NCI-H2081 treated with DMSO at 0.1 percent for 48 hours (cell line): ENCODE data around the gene LAYN.

ENCODE experiments used
- DNase-seq: peaks from one replicate; lab custom pipeline; 2025; lab: John Stamatoyannopoulos, UW

LAYN gene

GRCh38 chr11:111596319-111596718, 55.8 kb downstream of the LAYN start:
- no peak for DNase-seq

DNA sequence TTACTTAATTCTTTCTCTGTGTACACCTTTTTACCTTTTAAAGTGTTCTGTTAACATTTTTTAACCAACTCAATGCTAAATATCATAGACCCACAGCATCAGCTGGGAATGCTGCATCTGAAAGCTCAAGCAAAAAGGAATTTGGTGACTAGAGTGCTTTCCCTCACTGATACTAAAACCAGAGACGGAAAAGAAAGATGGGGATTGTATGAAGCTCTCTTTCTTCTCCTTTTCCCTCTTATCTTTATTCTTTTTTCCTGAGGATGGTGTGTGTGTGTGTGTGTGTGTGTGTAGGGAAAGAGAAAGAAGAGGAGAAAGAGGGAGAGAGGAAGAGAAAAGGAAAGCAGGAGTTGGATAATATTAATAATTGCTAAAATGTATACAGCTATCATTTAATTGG, 57.6 kb downstream of the LAYN start:
- DNase-seq: no peak

GRCh38 chr11:111598559-111598958, 58.0 kb downstream of the LAYN start:
- no peak for DNase-seq

DNA sequence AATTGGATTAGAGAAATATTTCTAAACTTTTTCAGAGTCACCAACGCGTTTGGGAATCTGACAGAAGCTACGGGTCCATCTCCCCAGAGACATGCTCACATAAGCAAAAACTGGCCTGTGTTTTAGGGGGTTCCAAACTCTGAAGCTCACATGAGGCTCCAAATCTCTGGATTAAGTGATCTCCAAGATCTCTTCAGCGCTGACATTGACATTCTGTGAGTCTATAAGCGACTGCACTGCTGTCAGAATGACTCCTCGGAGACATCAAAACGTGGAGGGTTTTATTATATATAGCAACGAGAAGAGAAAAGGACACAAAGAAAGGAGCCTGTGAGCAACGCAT, 61.1 kb downstream of the LAYN start:
- no peak for DNase-seq

DNA sequence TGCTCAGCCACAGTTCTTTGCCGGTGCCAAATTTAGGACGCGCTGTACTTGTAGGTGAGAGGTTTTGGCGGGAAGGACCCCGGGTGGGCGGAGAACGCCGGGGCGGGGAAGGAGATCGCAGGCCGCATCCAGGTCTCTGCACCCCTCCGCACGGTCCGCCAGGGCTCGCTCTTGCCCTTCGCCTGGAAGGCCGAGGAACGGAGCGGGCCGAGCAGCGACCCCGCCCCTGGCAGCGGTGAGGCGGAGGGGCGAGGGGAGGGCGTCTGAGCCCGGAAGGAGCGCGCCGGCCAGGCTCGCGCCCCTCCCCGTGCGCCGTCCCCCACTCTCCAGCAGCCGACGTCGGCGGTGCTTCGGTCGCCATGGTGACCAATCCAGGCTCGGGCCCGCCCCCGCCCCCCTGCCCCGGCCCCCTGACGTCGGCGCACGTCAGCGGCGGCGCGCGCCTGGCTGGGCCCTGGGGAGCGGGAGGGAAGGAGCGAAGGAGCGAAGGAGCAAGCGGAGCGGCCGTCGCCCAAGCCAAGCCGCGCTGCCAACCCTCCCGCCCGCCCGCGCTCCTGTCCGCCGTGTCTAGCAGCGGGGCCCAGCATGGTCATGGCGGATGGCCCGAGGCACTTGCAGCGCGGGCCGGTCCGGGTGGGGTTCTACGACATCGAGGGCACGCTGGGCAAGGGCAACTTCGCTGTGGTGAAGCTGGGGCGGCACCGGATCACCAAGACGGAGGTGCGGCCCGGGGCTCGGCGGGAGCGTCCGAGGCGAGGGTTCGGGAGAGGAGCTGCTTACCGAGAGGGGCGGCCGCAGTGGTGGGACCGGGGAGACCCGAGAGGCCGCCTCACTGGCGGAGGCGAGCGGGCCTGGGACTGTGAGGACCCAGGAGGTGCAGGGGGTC, 61.7 kb downstream of the LAYN start, which contains the start of gene SIK2:
Gene SIK2, plus strand, starts transcription at position 471 of the 886 bp plus-strand sequence. Its CDS starts 115 bp downstream, at position 586.
- peak; percentile 76 for DNase-seq

DNA sequence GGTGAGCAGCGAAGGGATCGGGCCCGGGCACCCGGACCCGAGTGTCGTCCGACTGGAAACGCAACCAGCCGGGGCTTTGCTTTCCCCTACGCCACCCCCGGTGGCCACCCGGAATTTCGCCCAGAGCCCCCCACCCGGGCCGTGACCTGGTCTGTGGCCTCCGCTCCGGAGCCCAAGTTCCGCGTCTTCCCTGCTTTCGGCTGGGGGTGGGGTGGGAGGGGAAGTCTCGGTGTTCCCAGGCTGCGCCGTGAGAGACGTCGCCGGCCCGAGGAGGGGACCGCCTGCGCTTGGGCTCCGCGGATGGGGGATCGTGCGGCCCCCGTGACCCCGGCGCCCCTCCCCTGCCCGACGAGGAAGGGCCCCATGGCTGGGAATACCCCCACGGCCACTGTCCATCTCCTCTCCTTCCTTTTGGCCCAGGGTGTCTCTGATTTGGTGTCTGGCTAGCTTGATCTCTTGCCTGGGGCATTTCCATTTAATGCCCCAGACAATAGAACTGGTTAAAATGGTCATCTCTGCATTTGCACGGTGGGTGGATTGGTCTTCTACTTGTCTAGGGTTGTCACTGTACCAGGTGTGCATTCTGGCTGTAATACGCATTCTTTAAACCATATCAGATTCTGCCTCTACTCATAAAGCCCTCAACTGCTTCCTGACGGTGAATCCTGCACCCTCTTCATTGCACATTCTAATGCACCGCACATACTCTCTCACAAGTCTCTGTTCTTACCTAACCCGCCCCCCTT, 62.5 kb downstream of the LAYN start:
- no peak for DNase-seq

DNA sequence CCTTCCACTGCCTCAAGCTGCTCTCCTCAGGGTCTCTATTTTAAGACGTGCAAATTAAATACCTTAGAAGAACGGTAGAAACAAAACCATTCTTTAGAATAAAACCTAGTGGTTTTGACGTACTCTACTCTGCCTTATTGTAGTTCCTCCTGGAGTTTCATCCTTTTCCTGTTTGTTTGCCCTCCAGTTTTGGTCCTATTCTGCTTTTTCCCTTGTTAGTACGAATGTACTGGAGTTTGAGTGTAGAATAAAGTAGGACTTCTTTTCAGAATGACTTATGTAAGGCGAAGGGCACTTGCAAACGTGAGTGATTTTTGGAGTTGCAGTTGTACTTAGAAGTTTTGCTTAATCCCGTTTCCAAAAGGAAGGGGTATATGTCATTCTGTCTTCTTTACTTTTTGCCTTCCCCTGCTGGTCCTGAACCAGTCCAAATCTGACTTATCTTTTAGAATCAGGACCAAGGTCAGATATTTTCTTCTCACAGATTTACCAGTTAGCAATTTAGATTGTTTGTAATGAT, 63.2 kb downstream of the LAYN start:
- no peak for DNase-seq

- no peak for DNase-seq
Measured at GRCh38 chr11:111604392-111605009, 64.0 kb downstream of the LAYN start.

- no peak for DNase-seq
Measured at GRCh38 chr11:111605681-111606080, 65.2 kb downstream of the LAYN start.

- no peak for DNase-seq
Measured at GRCh38 chr11:111606986-111607385, 66.5 kb downstream of the LAYN start.

DNA sequence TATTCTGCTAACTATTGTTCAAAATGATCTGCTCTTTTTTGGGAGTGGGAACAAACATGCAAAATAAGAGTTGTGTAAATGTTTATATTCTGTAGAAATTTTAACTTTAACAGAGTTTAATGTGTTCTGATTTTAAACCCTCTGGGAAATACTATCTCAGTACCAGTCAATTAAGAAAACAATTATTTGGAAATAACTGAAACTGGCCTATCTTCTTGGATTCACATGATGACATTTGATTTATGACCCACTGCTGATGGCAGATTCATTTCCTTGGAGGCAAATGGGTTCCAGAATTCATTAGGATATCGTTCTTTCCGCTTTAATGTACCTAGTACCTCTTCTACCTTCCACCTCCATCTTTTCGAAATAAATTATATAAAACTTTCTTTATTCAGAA, 67.2 kb downstream of the LAYN start:
- DNase-seq: no peak
